Mesothelial cell of epicardium (in vitro differentiated cells): ENCODE data around the gene HBA2. TPM values are rescaled to one million over a fixed set of nuclear protein-coding genes. Genes with fewer than 3 reads are reported as not detected.
"Not testable (repeated sequence)": the region's sequence is repeated elsewhere in the genome, so short reads cannot be mapped to it uniquely, and the experiment has no call there.

ENCODE experiments used
- DNase-seq, 2 experiments: peaks; one replicate each; pipeline ENCODE4 v3.0.0; 2021; ENCODE audit warnings: low spot score in 2 of 2; ENCODE audit not compliant: unreplicated experiment in 2 of 2
- H3K27ac Mint-ChIP-seq: 2 replicates; pipeline ENCODE4 v1.8.0; 2021; ENCODE audit warnings: mixed read lengths
- H3K27me3 Mint-ChIP-seq: 2 replicates; pipeline ENCODE4 v1.8.0; 2021; ENCODE audit warnings: low read depth, mixed read lengths
- H3K36me3 Mint-ChIP-seq: 2 replicates; pipeline ENCODE4 v1.8.0; 2021; ENCODE audit warnings: mixed read lengths
- H3K4me1 Mint-ChIP-seq: 2 replicates; pipeline ENCODE4 v1.8.0; 2021; ENCODE audit warnings: mixed read lengths
- H3K4me3 Mint-ChIP-seq: 2 replicates; pipeline ENCODE4 v1.8.0; 2021; ENCODE audit warnings: mild to moderate bottlenecking, moderate library complexity, mixed read lengths
- H3K9me3 Mint-ChIP-seq: 2 replicates; pipeline ENCODE4 v1.8.0; 2021; ENCODE audit warnings: mixed read lengths
- total RNA-seq: library from RNA; stranded (reverse); gene quantifications from 3 replicates; pipeline ENCODE4 v1.2.1, GENCODE V29; 2021
- TF ChIP-seq, protein P1 (sequence below): fragments of 200-600 bp; sonication (generic); IDR thresholded peaks from one replicate; pipeline ENCODE4 v1.5.0; 2021; ENCODE audit warnings: antibody characterized with exemption; ENCODE audit not compliant: unreplicated experiment

Gene HBA2
- total RNA-seq, 1 donor from 2014 or later = not detected

DNA sequence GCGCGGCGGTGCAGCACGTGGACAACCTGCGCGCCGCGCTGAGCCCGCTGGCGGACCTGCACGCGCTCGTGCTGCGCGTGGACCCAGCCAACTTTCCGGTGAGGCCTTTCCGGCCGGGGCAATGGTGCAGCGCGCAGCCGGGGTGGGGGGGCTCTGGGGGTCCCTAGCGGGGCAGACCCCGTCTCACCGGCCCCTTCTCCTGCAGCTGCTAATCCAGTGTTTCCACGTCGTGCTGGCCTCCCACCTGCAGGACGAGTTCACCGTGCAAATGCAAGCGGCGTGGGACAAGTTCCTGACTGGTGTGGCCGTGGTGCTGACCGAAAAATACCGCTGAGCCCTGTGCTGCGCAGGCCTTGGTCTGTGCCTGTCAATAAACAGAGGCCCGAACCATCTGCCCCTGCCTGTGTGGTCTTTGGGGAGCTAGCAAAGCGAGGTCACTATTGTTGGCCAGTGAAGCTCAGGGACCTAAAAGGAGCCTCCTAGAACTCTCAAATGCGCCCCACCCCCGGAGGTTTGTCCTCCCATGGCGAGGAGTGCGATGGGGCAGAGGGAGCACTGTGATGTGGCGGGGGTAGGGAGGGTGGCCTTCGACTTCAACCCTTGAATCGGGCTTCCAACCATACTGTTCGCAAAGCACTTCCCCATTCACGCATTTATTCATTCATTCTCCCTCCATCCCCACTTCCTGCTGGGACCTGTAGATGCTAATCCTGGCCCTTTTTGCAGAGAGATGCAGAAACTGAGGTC is 6.1 kb upstream of the HBA2 start:
- Mint-ChIP-seq H3K4me3 (peak overlapping the region; percentile 34), H3K27ac (no peak overlapping the region), H3K36me3 (no peaks in the 10 kb centered on the region), H3K27me3 (peaks cover 80% of the 10 kb centered on the region), H3K9me3 (no peaks in the 10 kb centered on the region), H3K4me1 (no peaks in the 10 kb centered on the region)
- no peak for DNase-seq
- TF ChIP-seq, protein P1, sequence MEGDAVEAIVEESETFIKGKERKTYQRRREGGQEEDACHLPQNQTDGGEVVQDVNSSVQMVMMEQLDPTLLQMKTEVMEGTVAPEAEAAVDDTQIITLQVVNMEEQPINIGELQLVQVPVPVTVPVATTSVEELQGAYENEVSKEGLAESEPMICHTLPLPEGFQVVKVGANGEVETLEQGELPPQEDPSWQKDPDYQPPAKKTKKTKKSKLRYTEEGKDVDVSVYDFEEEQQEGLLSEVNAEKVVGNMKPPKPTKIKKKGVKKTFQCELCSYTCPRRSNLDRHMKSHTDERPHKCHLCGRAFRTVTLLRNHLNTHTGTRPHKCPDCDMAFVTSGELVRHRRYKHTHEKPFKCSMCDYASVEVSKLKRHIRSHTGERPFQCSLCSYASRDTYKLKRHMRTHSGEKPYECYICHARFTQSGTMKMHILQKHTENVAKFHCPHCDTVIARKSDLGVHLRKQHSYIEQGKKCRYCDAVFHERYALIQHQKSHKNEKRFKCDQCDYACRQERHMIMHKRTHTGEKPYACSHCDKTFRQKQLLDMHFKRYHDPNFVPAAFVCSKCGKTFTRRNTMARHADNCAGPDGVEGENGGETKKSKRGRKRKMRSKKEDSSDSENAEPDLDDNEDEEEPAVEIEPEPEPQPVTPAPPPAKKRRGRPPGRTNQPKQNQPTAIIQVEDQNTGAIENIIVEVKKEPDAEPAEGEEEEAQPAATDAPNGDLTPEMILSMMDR = no peak

DNA sequence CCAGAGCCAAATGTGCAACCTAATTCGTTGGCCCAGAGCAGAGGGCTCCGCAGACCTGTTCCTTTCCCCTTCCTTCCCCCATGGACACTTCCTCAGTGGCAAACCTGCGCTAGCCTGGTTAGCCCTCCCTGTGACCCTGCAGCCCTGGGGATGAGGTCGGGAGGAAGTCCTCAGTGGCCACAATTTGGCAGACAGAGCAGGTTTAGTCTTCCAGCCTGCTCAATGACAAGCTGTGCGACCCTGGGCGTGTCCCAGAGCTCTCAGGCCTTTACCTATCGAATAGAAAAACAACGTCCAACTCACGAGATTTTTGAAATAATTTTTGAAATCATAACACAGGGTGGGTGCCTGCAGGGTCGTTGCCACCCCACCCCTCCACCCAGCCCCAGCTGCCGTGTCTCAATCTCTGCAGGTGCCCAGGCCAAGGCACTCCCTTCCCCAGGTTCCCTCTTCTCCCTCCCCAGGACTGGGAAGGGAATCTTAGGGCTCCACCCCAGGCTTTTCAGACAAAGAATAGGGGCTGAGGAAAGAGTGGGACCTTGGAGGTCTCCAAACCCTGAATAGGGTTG is 5.5 kb upstream of the HBA2 start:
- Mint-ChIP-seq H3K27ac (no peak overlapping the region), H3K27me3 (peaks cover 80% of the 10 kb centered on the region), H3K4me1 (no peaks in the 10 kb centered on the region), H3K36me3 (no peaks in the 10 kb centered on the region), H3K9me3 (no peaks in the 10 kb centered on the region), H3K4me3 (peak overlapping the region; percentile 34)
- DNase-seq = no peak
- TF ChIP-seq, protein P1 = no peak

DNA sequence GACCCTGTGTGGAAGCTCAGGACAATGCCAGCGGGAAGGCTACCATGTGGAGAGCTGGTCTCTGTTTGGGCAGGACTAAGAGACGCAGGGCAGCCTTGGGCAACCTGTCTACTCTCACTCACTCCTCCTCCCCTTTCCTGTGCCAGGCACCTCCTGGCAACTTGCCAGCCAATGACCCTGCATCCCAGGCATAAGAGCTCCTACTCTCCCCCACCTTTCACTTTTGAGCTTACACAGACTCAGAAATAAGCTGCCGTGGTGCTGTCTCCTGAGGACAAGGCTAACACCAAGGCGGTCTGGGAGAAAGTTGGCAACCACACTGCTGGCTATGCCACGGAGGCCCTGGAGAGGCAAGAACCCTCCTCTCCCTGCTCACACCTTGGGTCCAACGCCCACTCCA is 4.3 kb upstream of the HBA2 start:
- peaks cover 74% of the 10 kb centered on the region for H3K27me3 Mint-ChIP-seq
- no peaks in the 10 kb centered on the region for H3K9me3 Mint-ChIP-seq
- TF ChIP-seq, protein P1 = no peak
- H3K36me3 Mint-ChIP-seq = no peaks in the 10 kb centered on the region
- no peak for DNase-seq
- H3K27ac Mint-ChIP-seq = no peak overlapping the region
- no peak overlapping the region for H3K4me3 Mint-ChIP-seq
- no peaks in the 10 kb centered on the region for H3K4me1 Mint-ChIP-seq

DNA sequence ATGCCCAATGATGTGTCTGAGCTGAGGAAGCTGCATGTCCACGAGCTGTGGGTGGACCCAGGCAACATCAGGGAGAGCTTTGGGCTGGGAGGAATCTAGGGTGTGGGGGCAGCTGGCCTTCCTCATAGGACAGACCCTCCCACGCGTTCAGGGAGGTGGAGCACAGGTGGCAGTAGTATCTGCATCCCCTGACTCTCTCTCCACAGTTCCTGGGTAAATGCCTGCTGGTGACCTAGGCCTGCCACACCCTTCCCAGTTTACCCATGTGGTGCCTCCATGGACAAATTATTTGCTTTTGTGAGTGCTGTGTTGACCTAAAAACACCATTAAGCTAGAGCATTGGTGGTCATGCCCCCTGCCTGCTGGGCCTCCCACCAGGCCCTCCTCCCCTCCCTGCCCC is 3.7 kb upstream of the HBA2 start:
- no peak for DNase-seq
- no peak overlapping the region for H3K27ac Mint-ChIP-seq
- H3K36me3 Mint-ChIP-seq = no peaks in the 10 kb centered on the region
- H3K4me1 Mint-ChIP-seq = no peaks in the 10 kb centered on the region
- peaks cover 76% of the 10 kb centered on the region for H3K27me3 Mint-ChIP-seq
- H3K9me3 Mint-ChIP-seq = no peaks in the 10 kb centered on the region
- TF ChIP-seq, protein P1 = no peak
- no peak overlapping the region for H3K4me3 Mint-ChIP-seq

DNA sequence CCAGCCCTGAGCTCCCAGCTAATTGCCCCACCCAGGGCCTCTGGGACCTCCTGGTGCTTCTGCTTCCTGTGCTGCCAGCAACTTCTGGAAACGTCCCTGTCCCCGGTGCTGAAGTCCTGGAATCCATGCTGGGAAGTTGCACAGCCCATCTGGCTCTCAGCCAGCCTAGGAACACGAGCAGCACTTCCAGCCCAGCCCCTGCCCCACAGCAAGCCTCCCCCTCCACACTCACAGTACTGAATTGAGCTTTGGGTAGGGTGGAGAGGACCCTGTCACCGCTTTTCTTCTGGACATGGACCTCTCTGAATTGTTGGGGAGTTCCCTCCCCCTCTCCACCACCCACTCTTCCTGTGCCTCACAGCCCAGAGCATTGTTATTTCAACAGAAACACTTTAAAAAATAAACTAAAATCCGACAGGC is 2.6 kb upstream of the HBA2 start:
- DNase-seq = peak in 1 of 2 experiments; percentile 69
- H3K9me3 Mint-ChIP-seq, H3K27ac Mint-ChIP-seq, H3K4me1 Mint-ChIP-seq, H3K36me3 Mint-ChIP-seq, H3K4me3 Mint-ChIP-seq: not testable (repeated sequence)
- H3K27me3 Mint-ChIP-seq = peaks cover 84% of the 10 kb centered on the region

DNA sequence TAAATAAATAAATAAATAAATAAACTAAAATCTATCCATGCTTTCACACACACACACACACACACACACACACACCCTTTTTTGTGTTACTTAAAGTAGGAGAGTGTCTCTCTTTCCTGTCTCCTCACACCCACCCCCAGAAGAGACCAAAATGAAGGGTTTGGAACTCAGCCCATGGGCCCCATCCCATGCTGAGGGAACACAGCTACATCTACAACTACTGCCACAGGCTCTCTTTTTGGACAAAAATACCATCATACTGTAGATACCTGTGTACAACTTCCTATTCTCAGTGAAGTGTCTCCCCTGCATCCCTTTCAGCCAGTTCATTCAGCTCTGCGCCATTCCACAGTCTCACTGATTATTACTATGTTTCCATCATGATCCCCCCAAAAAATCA is 1.9 kb upstream of the HBA2 start:
- no peak overlapping the region for H3K27ac Mint-ChIP-seq
- TF ChIP-seq, protein P1 = no peak
- no peaks in the 10 kb centered on the region for H3K9me3 Mint-ChIP-seq
- H3K4me1 Mint-ChIP-seq = no peaks in the 10 kb centered on the region
- no peak overlapping the region for H3K4me3 Mint-ChIP-seq
- no peak for DNase-seq
- no peaks in the 10 kb centered on the region for H3K36me3 Mint-ChIP-seq
- peaks cover 84% of the 10 kb centered on the region for H3K27me3 Mint-ChIP-seq

DNA sequence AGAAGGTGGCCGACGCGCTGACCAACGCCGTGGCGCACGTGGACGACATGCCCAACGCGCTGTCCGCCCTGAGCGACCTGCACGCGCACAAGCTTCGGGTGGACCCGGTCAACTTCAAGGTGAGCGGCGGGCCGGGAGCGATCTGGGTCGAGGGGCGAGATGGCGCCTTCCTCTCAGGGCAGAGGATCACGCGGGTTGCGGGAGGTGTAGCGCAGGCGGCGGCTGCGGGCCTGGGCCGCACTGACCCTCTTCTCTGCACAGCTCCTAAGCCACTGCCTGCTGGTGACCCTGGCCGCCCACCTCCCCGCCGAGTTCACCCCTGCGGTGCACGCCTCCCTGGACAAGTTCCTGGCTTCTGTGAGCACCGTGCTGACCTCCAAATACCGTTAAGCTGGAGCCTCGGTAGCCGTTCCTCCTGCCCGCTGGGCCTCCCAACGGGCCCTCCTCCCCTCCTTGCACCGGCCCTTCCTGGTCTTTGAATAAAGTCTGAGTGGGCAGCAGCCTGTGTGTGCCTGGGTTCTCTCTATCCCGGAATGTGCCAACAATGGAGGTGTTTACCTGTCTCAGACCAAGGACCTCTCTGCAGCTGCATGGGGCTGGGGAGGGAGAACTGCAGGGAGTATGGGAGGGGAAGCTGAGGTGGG is 657 bp downstream of the HBA2 start:
- H3K27ac Mint-ChIP-seq = not testable (repeated sequence)

DNA sequence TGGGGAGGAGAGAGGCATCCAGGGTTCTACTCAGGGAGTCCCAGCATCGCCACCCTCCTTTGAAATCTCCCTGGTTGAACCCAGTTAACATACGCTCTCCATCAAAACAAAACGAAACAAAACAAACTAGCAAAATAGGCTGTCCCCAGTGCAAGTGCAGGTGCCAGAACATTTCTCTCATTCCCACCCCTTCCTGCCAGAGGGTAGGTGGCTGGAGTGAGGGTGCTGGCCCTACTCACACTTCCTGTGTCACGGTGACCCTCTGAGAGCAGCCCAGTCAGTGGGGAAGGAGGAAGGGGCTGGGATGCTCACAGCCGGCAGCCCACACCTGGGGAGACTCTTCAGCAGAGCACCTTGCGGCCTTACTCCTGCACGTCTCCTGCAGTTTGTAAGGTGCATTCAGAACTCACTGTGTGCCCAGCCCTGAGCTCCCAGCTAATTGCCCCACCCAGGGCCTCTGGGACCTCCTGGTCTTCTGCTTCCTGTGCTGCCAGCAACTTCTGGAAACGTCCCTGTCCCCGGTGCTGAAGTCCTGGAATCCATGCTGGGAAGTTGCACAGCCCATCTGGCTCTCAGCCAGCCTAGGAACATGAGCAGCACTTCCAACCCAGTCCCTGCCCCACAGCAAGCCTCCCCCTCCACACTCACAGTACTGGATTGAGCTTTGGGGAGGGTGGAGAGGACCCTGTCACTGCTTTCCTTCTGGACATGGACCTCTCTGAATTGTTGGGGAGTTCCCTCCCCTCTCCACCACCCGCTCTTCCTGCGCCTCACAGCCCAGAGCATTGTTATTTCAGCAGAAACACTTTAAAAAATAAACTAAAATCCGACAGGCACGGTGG is 1.5 kb downstream of the HBA2 start:
- Mint-ChIP-seq H3K4me3 (peak overlapping the region; percentile 0), H3K27me3 (peaks cover 75% of the 10 kb centered on the region)
- not testable (repeated sequence) for H3K36me3 Mint-ChIP-seq, DNase-seq, H3K9me3 Mint-ChIP-seq, H3K4me1 Mint-ChIP-seq, H3K27ac Mint-ChIP-seq

More for the DNA sequence above, 657 bp downstream of the HBA2 start:
- not testable (repeated sequence) for H3K9me3 Mint-ChIP-seq, H3K4me1 Mint-ChIP-seq, H3K36me3 Mint-ChIP-seq, H3K4me3 Mint-ChIP-seq, DNase-seq
- H3K27me3 Mint-ChIP-seq = peaks cover 77% of the 10 kb centered on the region
